HG03095 (cell line): ENCODE measurements around the gene STAT2.
"Not testable (repeated sequence)": the region's sequence is repeated elsewhere in the genome, so short reads cannot be mapped to it uniquely, and the experiment has no call there.

Experiments
- ATAC-seq: cut with Tn5 transposase; IDR thresholded peaks from one replicate; pipeline ENCODE4 v1.9.1; 2021; ENCODE audit warnings: moderate library complexity; ENCODE audit not compliant: unreplicated experiment

Gene STAT2

GRCh38 chr12:56362130-56363059, 2.5 kb upstream of the STAT2 start, which contains the start of gene APOF:
Gene APOF (minus strand): TSS chr12:56362857. CDS start chr12:56362745, 112 bp downstream.
- ATAC-seq, result no peak

GRCh38 chr12:56361487-56362129, 1.7 kb upstream of the STAT2 start:
- no peak for ATAC-seq

- no peak for ATAC-seq
Measured at GRCh38 chr12:56358836-56359532, 923 bp downstream of the STAT2 start.

GRCh38 chr12:56351325-56351724, 8.6 kb downstream of the STAT2 start:
- ATAC-seq, result no peak

- ATAC-seq, result no peak
Measured at GRCh38 chr12:56350662-56351061, 9.2 kb downstream of the STAT2 start.

- ATAC-seq, result no peak
Measured at GRCh38 chr12:56348776-56349175, 11.1 kb downstream of the STAT2 start.

GRCh38 chr12:56347255-56347654, 12.7 kb downstream of the STAT2 start:
- ATAC-seq, result not testable (repeated sequence)

- no peak for ATAC-seq
Measured at GRCh38 chr12:56346675-56347074, 13.2 kb downstream of the STAT2 start.

GRCh38 chr12:56342290-56342689, 17.6 kb downstream of the STAT2 start:
- not testable (repeated sequence) for ATAC-seq

- no peak for ATAC-seq
Measured at GRCh38 chr12:56341616-56342015, 18.3 kb downstream of the STAT2 start.

GRCh38 chr12:56339158-56339422, 20.8 kb downstream of the STAT2 start:
- no peak for ATAC-seq

GRCh38 chr12:56338308-56339157, 21.4 kb downstream of the STAT2 start, which contains the start of gene IL23A:
Gene IL23A (plus strand): TSS chr12:56338884. CDS start chr12:56339045, 161 bp downstream.
- peak; percentile 40 for ATAC-seq

GRCh38 chr12:56337753-56338251, 22.1 kb downstream of the STAT2 start:
- ATAC-seq, result no peak

- no peak for ATAC-seq
Measured at GRCh38 chr12:56336361-56337167, 23.3 kb downstream of the STAT2 start.

- not testable (repeated sequence) for ATAC-seq
Measured at GRCh38 chr12:56335527-56335926, 24.4 kb downstream of the STAT2 start.

GRCh38 chr12:56334490-56334793, 25.5 kb downstream of the STAT2 start:
- no peak for ATAC-seq

GRCh38 chr12:56333679-56334489, 26.0 kb downstream of the STAT2 start, which contains the start of gene PAN2:
Gene PAN2 (minus strand): TSS chr12:56334000. CDS start chr12:56333094, 906 bp downstream.
- peak; percentile 90 for ATAC-seq

GRCh38 chr12:56333197-56333678, 26.7 kb downstream of the STAT2 start:
- ATAC-seq, result no peak
